B cell (primary cell): Measurements from ENCODE around the gene MRGPRG.

ENCODE experiments used
- CTCF ChIP-seq: fragments of 200-600 bp; IDR thresholded peaks from one replicate; pipeline ENCODE4 v1.8.0; 2022; ENCODE audit warnings: antibody characterized with exemption, mild to moderate bottlenecking
- EZH2 ChIP-seq: IDR thresholded peaks from 2 replicates; pipeline ENCODE4 v1.6.1; 2012; ENCODE audit warnings: borderline replicate concordance, low read depth, mild to moderate bottlenecking, moderate library complexity, low read length; ENCODE audit not compliant: insufficient read depth, poor library complexity, severe bottlenecking

GRCh38 chr11:3222003-3222855 is 3.6 kb upstream of the MRGPRG start:
- TF ChIP-seq CTCF = no peak
- no peak for TF ChIP-seq EZH2
